BLaER1 treated with 17β-estradiol and CSF1 and Interleukin-3, amounts not matched to agents 10 nM and 100 nM (cell line): ENCODE data around the gene TESK2.
A peak's percentile ranks its signal among the peaks of the same experiment; 100 is the strongest.

Experiments used
- H3K27ac ChIP-seq, 11 experiments: shearing (Covaris generic); formaldehyde crosslinking; 2 replicates each; pipeline ENCODE4 v1.8.1; 2022
- H3K27me3 ChIP-seq, 11 experiments: shearing (Covaris generic); formaldehyde crosslinking; 2 replicates each; pipeline ENCODE4 v1.8.1; 2022
- H3K36me3 ChIP-seq, 11 experiments: shearing (Covaris generic); formaldehyde crosslinking; 2 replicates each; pipeline ENCODE4 v1.8.1; 2022
- H3K4me1 ChIP-seq, 10 experiments: shearing (Covaris generic); formaldehyde crosslinking; 2 replicates each; pipeline ENCODE4 v1.8.1; 2022
- H3K4me2 ChIP-seq, 11 experiments: shearing (Covaris generic); formaldehyde crosslinking; 2 replicates each; pipeline ENCODE4 v1.8.1; 2022
- H3K4me3 ChIP-seq, 10 experiments: shearing (Covaris generic); formaldehyde crosslinking; 2 replicates each; pipeline ENCODE4 v1.8.1; 2022
- H3K9ac ChIP-seq, 11 experiments: shearing (Covaris generic); formaldehyde crosslinking; 2 replicates each; pipeline ENCODE4 v1.8.1; 2022
- H3K9me3 ChIP-seq, 11 experiments: shearing (Covaris generic); formaldehyde crosslinking; replicated peaks in 1 of 11; 2 replicates each; pipeline ENCODE4 v1.8.1; 2022
- H4K20me1 ChIP-seq, 11 experiments: shearing (Covaris generic); formaldehyde crosslinking; 2 replicates each; pipeline ENCODE4 v1.8.1; 2022
- Cebpa-rat ChIP-seq, 11 experiments: shearing (Covaris generic); IDR thresholded peaks; 2 replicates each; pipeline ENCODE4 v1.8.1; 2022

Gene TESK2

DNA sequence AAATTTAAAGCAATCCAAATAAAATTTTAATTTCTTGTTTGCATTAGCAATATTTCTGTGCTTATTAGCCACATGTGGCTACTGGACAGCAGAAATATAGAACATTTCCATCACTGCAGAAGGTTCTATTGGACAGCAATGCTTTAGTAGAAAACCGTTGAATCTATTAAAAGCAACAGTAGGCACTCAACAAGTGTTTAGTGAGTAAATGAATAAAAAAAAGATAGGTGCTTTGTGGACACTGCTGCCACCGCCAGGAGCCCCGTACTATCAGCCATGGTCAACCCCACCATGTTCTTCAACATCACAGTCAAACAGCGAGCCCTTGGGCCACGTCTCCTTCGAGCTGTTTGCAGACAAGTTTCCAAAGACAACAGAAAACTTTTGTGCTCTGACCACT lies 76.2 kb downstream of the TESK2 start:
- peak overlapping the region in 1 of 11 experiments; percentile 69; a peak in 1 of 22 replicates for H3K4me2 ChIP-seq
- no peaks in the 10 kb centered on the region for H4K20me1 ChIP-seq
- no peak overlapping the region for H3K27ac ChIP-seq
- no peaks in the 10 kb centered on the region for H3K27me3 ChIP-seq
- peaks cover 0 to 5% (median 0%) of the 10 kb centered on the region in 11 experiments; a peak in 1 of 22 replicates for H3K9me3 ChIP-seq
- H3K4me3 ChIP-seq, result no peak overlapping the region
- peaks cover 15 to 68% (median 21%) of the 10 kb centered on the region in 10 experiments for H3K4me1 ChIP-seq
- no peak overlapping the region for H3K9ac ChIP-seq
- TF ChIP-seq Cebpa-rat (IDR thresholded peaks at IDR 0.05), result no peak
- peaks cover 0 to 6% (median 0%) of the 10 kb centered on the region in 11 experiments; a peak in 3 of 22 replicates for H3K36me3 ChIP-seq

GRCh38 chr1:45412899-45413298 lies 78.1 kb downstream of the TESK2 start:
- peak overlapping the region; percentile 28 to 80 (median 58) for H3K4me2 ChIP-seq
- TF ChIP-seq Cebpa-rat (IDR thresholded peaks at IDR 0.05), result no peak
- H4K20me1 ChIP-seq, result no peaks in the 10 kb centered on the region

DNA sequence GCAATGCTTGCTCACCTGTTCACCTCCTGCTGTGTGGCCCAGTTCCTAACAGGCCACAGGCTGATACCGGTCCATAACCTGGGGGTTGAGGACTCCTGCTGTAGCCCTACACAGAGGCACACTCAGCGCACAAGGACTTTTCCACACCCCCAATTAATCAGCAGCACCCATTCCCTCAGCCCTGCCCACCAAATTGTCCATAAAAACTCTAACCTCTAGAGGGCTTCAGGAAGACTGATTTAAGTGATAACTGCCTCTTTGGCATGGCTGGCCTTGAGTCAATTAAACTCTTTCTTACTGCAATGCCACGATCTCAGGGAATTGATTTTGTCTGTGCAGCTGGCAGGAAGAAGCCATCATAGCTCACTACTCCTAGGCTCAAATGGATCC lies 79.5 kb downstream of the TESK2 start:
- H3K27ac ChIP-seq, result peak overlapping the region in 3 of 11 experiments; percentile 33 to 69 (median 68); a peak in 6 of 22 replicates
- no peaks in the 10 kb centered on the region for H3K36me3 ChIP-seq
- H3K4me3 ChIP-seq, result no peak overlapping the region
- peaks cover 15 to 90% (median 38%) of the 10 kb centered on the region in 10 experiments for H3K4me1 ChIP-seq
- H3K27me3 ChIP-seq, result no peaks in the 10 kb centered on the region
- H4K20me1 ChIP-seq, result no peaks in the 10 kb centered on the region
- no peaks in the 10 kb centered on the region for H3K9me3 ChIP-seq
- no peak overlapping the region for H3K9ac ChIP-seq
- peak overlapping the region in 4 of 11 experiments; percentile 23 to 79 (median 56); a peak in 7 of 22 replicates for H3K4me2 ChIP-seq
- TF ChIP-seq Cebpa-rat (IDR thresholded peaks at IDR 0.05), result no peak

More at GRCh38 chr1:45412899-45413298, 78.1 kb downstream of the TESK2 start:
- H3K36me3 ChIP-seq, result no peaks in the 10 kb centered on the region
- peaks cover 15 to 87% (median 36%) of the 10 kb centered on the region in 10 experiments for H3K4me1 ChIP-seq
- peak overlapping the region in 3 of 11 experiments; percentile 26 to 41 (median 31); a peak in 3 of 22 replicates for H3K9ac ChIP-seq
- H3K9me3 ChIP-seq, result no peaks in the 10 kb centered on the region
- H3K27ac ChIP-seq, result peak overlapping the region in 7 of 11 experiments; percentile 0 to 54 (median 39); a peak in 12 of 22 replicates
- H3K27me3 ChIP-seq, result no peaks in the 10 kb centered on the region
- H3K4me3 ChIP-seq, result no peak overlapping the region

DNA sequence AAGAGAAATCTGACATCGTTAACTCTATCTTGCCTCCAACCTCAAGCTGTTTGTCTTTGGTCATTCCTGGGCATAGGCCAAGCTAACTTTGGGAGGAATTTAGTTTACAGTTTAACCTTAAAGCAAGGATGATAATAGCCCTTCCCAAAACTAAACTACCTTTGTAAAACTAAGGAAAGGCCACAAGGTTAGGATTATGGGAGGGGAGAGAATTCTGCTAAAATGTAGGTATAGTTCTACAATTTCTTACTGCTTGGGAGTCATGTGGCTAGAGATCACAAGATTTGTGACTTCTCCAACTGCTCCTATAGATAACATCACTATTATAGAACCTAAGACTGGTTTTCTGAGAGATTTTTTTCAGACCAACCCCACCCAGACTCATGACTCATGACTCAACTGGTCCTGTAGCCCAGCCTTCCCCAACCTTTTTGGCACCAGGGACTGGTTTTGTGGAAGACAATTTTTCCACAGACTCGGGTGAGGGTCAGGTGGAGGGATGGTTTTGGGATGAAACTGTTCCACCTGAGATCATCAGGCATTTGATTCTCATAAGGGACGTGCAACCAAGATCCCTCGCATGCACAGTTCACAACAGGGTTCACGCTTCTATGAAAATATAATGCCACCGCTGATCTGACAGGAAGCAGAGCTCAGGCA lies 80.0 kb downstream of the TESK2 start:
- H3K4me2 ChIP-seq, result peak overlapping the region in 4 of 11 experiments; percentile 23 to 79 (median 56); a peak in 8 of 22 replicates
- H3K36me3 ChIP-seq, result no peaks in the 10 kb centered on the region
- H3K9me3 ChIP-seq, result no peaks in the 10 kb centered on the region
- H3K4me3 ChIP-seq, result no peak overlapping the region
- H3K27ac ChIP-seq, result peak overlapping the region in 4 of 11 experiments; percentile 15 to 69 (median 54); a peak in 6 of 22 replicates
- no peak for TF ChIP-seq Cebpa-rat (IDR thresholded peaks at IDR 0.05)
- no peak overlapping the region for H3K9ac ChIP-seq
- H4K20me1 ChIP-seq, result no peaks in the 10 kb centered on the region
- H3K4me1 ChIP-seq, result peaks cover 15 to 85% (median 35%) of the 10 kb centered on the region in 10 experiments
- H3K27me3 ChIP-seq, result no peaks in the 10 kb centered on the region

GRCh38 chr1:45409276-45409675 lies 81.7 kb downstream of the TESK2 start:
- Histone ChIP-seq H3K9me3 (no peaks in the 10 kb centered on the region), H3K4me3 (no peak overlapping the region), H3K27ac (peak overlapping the region in 5 of 11 experiments; percentile 4 to 69 (median 55); a peak in 8 of 22 replicates), H3K4me1 (peaks cover 15 to 79% (median 35%) of the 10 kb centered on the region in 10 experiments), H3K36me3 (no peaks in the 10 kb centered on the region), H3K4me2 (peak overlapping the region in 6 of 11 experiments; percentile 23 to 72 (median 54); a peak in 12 of 22 replicates), H4K20me1 (no peaks in the 10 kb centered on the region), H3K27me3 (no peaks in the 10 kb centered on the region), H3K9ac (peak overlapping the region in 1 of 11 experiments; percentile 10; a peak in 1 of 22 replicates)
- TF ChIP-seq Cebpa-rat (IDR thresholded peaks at IDR 0.05), result no peak

- H3K4me2 ChIP-seq, result peak overlapping the region in 5 of 11 experiments; percentile 31 to 72 (median 67); a peak in 10 of 22 replicates
- H4K20me1 ChIP-seq, result no peaks in the 10 kb centered on the region
These were observed 83.2 kb downstream of the TESK2 start for GRCh38 chr1:45407629-45408287.

DNA sequence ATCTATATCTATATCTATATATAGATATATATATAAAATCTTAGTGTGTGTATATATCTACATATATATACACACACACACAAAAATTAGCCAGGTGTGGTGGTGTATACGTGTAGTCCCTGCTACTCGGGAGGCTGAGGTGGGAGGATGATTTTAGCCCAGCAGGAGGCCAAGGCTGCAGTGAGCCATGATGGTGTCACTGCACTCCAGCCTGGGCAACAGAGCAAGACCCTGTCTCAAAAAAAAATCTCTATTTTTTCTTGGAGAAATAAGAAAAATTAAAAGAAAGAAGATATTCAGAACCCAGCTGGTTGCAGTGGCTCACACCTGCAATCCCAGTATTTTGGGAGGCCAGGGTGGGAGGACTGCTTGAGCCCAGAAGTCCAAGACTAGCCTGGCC lies 85.3 kb downstream of the TESK2 start:
- no peak for TF ChIP-seq Cebpa-rat (IDR thresholded peaks at IDR 0.05)
- peaks cover 0 to 66% (median 19%) of the 10 kb centered on the region in 10 experiments; a peak in 13 of 20 replicates for H3K4me1 ChIP-seq
- H3K4me3 ChIP-seq, result no peak overlapping the region
- no peaks in the 10 kb centered on the region for H3K9me3 ChIP-seq
- no peak overlapping the region for H3K4me2 ChIP-seq
- H4K20me1 ChIP-seq, result no peaks in the 10 kb centered on the region
- H3K27me3 ChIP-seq, result no peaks in the 10 kb centered on the region
- H3K27ac ChIP-seq, result no peak overlapping the region
- no peaks in the 10 kb centered on the region for H3K36me3 ChIP-seq
- H3K9ac ChIP-seq, result no peak overlapping the region

More at GRCh38 chr1:45407629-45408287, 83.2 kb downstream of the TESK2 start:
- Histone ChIP-seq H3K9ac (no peak overlapping the region), H3K27ac (peak overlapping the region in 4 of 11 experiments; percentile 31 to 69 (median 62); a peak in 5 of 22 replicates), H3K4me3 (no peak overlapping the region), H3K9me3 (no peaks in the 10 kb centered on the region), H3K27me3 (no peaks in the 10 kb centered on the region), H3K4me1 (peaks cover 4 to 79% (median 25%) of the 10 kb centered on the region in 10 experiments), H3K36me3 (no peaks in the 10 kb centered on the region)
- no peak for TF ChIP-seq Cebpa-rat (IDR thresholded peaks at IDR 0.05)

- no peak for TF ChIP-seq Cebpa-rat (IDR thresholded peaks at IDR 0.05)
- H3K27ac ChIP-seq, result peak overlapping the region in 3 of 11 experiments; percentile 47 to 62 (median 54); a peak in 6 of 22 replicates
- no peaks in the 10 kb centered on the region for H4K20me1 ChIP-seq
- H3K4me1 ChIP-seq, result peaks cover 0 to 54% (median 8%) of the 10 kb centered on the region in 10 experiments; a peak in 11 of 20 replicates
- H3K4me3 ChIP-seq, result no peak overlapping the region
- peak overlapping the region in 2 of 11 experiments; percentile 25 to 35; a peak in 2 of 22 replicates for H3K9ac ChIP-seq
- H3K36me3 ChIP-seq, result no peaks in the 10 kb centered on the region
- no peaks in the 10 kb centered on the region for H3K9me3 ChIP-seq
- H3K27me3 ChIP-seq, result no peaks in the 10 kb centered on the region
- H3K4me2 ChIP-seq, result peak overlapping the region in 2 of 11 experiments; percentile 63 to 66; a peak in 5 of 22 replicates
These were observed 87.2 kb downstream of the TESK2 start for GRCh38 chr1:45403718-45404117.

GRCh38 chr1:45403298-45403697 lies 87.7 kb downstream of the TESK2 start:
- Histone ChIP-seq H4K20me1 (no peaks in the 10 kb centered on the region), H3K27ac (peak overlapping the region in 3 of 11 experiments; percentile 47 to 62 (median 54); a peak in 6 of 22 replicates), H3K4me3 (no peak overlapping the region), H3K4me2 (peak overlapping the region in 2 of 11 experiments; percentile 63 to 66; a peak in 5 of 22 replicates), H3K9ac (peak overlapping the region in 2 of 11 experiments; percentile 25 to 35; a peak in 2 of 22 replicates), H3K4me1 (peaks cover 0 to 54% (median 5%) of the 10 kb centered on the region in 10 experiments; a peak in 11 of 20 replicates), H3K9me3 (no peaks in the 10 kb centered on the region), H3K27me3 (no peaks in the 10 kb centered on the region), H3K36me3 (no peaks in the 10 kb centered on the region)
- no peak for TF ChIP-seq Cebpa-rat (IDR thresholded peaks at IDR 0.05)
